Sigmoid colon (tissue), 7 donors: ENCODE results near the gene PPFIA3. TPM values are rescaled to one million over a fixed set of nuclear protein-coding genes. Genes with fewer than 3 reads are reported as not detected.

Experiments used
- DNase-seq: peaks from one replicate; pipeline ENCODE4 v3.0.0-alpha.2; 2019
- H3K27ac ChIP-seq, 4 donors: fragments of 200-600 bp; sonication (generic); one replicate each; pipeline ENCODE4 v1.5.1; 2016 to 2019; ENCODE audit warnings: mild to moderate bottlenecking in 1 of 4
- H3K27me3 ChIP-seq, 3 donors: fragments of 200-600 bp; sonication (generic); one replicate each; pipeline ENCODE4 v1.5.1; 2019; ENCODE audit warnings: mild to moderate bottlenecking in 1 of 3
- H3K36me3 ChIP-seq, 4 donors: fragments of 200-600 bp; sonication (generic); one replicate each; pipeline ENCODE4 v1.5.1; 2016 to 2019
- H3K4me1 ChIP-seq, 4 donors: fragments of 200-600 bp; sonication (generic); one replicate each; pipeline ENCODE4 v1.5.1; 2017 to 2019
- H3K4me3 ChIP-seq, 4 donors: fragments of 200-600 bp; sonication (generic); one replicate each; pipeline ENCODE4 v1.5.1; 2017 to 2019; ENCODE audit warnings: mild to moderate bottlenecking in 2 of 4, moderate library complexity in 1 of 4
- H3K9me3 ChIP-seq, 4 donors: fragments of 200-600 bp in 3 of 4; sonication (generic) in 3 of 4; one replicate each; pipeline versions ENCODE4 v1.5.1 to v1.6.1; 2013 to 2019
- EP300 ChIP-seq, 4 donors: sonication (generic); formaldehyde crosslinking; IDR thresholded peaks; one replicate each; pipeline ENCODE4 v1.6.1; 2017; ENCODE audit warnings: antibody characterized with exemption in 4 of 4
- POLR2A ChIP-seq, 2 donors: fragments of 450-650 bp; IDR thresholded peaks; one replicate each; pipeline ENCODE4 v1.6.1; 2016; ENCODE audit warnings: antibody characterized with exemption in 2 of 2, mild to moderate bottlenecking in 2 of 2, moderate library complexity in 2 of 2
- POLR2AphosphoS5 ChIP-seq, 4 donors: sonication (generic); formaldehyde crosslinking; IDR thresholded peaks; one replicate each; pipeline ENCODE4 v1.6.1; 2017; ENCODE audit warnings: antibody characterized with exemption in 4 of 4
- WGBS, 2 donors: extraction: QIAGEN DNeasy Blood & Tissue Kit; methylation state at CpG; one replicate each; pipeline ENCODE4 v1.1.7; 2013; 5-methylcytosine and 5-hydroxymethylcytosine counted together
- intact Hi-C: fragments of 100-400 bp; cut with DNase I; formaldehyde crosslinking; loops from one replicate; pipeline ENCODE4 v1.15.1; 2023
- polyA plus RNA-seq, 3 donors: library from polyadenylated mRNA; stranded (reverse); fragments of 200-250 nt; gene quantifications; one replicate each; pipeline ENCODE4 v1.2.3, GENCODE V29; 2013
- total RNA-seq, 4 donors: library from RNA; depleted of rRNA; stranded (reverse); fragments of >200 nt; gene quantifications; one replicate each; pipeline ENCODE4 v1.1.0, GENCODE V29; 2016
- TF ChIP-seq, protein P1 (sequence below), 4 experiments: fragments of 450-650 bp in 3 of 4; fragments of 200-600 bp in 1 of 4; IDR thresholded peaks; one replicate each; pipeline ENCODE4 v1.5.1; 2016 to 2019; ENCODE audit warnings: antibody characterized with exemption in 4 of 4, mild to moderate bottlenecking in 3 of 4, moderate library complexity in 2 of 4
- donor health status: healthy with polysubstance abuse.
- donor health status: Bipolar disorder and iron deficiency.
- donor health status: healthy.

The PPFIA3 gene
- total and polyA plus RNA-seq, 7 donors, result 2.0 to 35.3 (median 3.9) TPM

GRCh38 chr19:49101160-49101559, 18.2 kb upstream of the PPFIA3 start:
- intact Hi-C loops, result no loop called here
- Histone ChIP-seq H3K9me3 (no peaks in the 10 kb centered on the region), H3K4me3 (no peak overlapping the region), H3K4me1 (no peaks in the 10 kb centered on the region), H3K27me3 (no peaks in the 10 kb centered on the region), H3K36me3 (peaks cover 56 to 98% (median 67%) of the 10 kb centered on the region in 4 donors), H3K27ac (no peak overlapping the region)
- WGBS, 2 donors, result 80 to 89% methylated on average over 12 of the region's 12 CpGs
- no peak for DNase-seq
- TF ChIP-seq POLR2AphosphoS5 (IDR thresholded peaks at IDR 0.05) (no peak), POLR2A (IDR thresholded peaks at IDR 0.05) (no peak), EP300 (IDR thresholded peaks at IDR 0.05) (no peak)
- TF ChIP-seq, protein P1, sequence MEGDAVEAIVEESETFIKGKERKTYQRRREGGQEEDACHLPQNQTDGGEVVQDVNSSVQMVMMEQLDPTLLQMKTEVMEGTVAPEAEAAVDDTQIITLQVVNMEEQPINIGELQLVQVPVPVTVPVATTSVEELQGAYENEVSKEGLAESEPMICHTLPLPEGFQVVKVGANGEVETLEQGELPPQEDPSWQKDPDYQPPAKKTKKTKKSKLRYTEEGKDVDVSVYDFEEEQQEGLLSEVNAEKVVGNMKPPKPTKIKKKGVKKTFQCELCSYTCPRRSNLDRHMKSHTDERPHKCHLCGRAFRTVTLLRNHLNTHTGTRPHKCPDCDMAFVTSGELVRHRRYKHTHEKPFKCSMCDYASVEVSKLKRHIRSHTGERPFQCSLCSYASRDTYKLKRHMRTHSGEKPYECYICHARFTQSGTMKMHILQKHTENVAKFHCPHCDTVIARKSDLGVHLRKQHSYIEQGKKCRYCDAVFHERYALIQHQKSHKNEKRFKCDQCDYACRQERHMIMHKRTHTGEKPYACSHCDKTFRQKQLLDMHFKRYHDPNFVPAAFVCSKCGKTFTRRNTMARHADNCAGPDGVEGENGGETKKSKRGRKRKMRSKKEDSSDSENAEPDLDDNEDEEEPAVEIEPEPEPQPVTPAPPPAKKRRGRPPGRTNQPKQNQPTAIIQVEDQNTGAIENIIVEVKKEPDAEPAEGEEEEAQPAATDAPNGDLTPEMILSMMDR (IDR thresholded peaks at IDR 0.05), result no peak

GRCh38 chr19:49102303-49102702, 17.0 kb upstream of the PPFIA3 start:
- intact Hi-C loops, result no loop called here
- Histone ChIP-seq H3K9me3 (no peaks in the 10 kb centered on the region), H3K36me3 (peaks cover 55 to 98% (median 70%) of the 10 kb centered on the region in 4 donors), H3K27me3 (no peaks in the 10 kb centered on the region), H3K4me1 (no peaks in the 10 kb centered on the region), H3K27ac (no peak overlapping the region), H3K4me3 (no peak overlapping the region)
- 86 to 92% methylated on average over 12 of the region's 12 CpGs for WGBS, 2 donors
- no peak for DNase-seq
- TF ChIP-seq EP300 (IDR thresholded peaks at IDR 0.05) (no peak), POLR2AphosphoS5 (IDR thresholded peaks at IDR 0.05) (no peak), POLR2A (IDR thresholded peaks at IDR 0.05) (no peak)
- TF ChIP-seq, protein P1 (IDR thresholded peaks at IDR 0.05), result no peak

GRCh38 chr19:49103331-49104085, 15.8 kb upstream of the PPFIA3 start:
- Histone ChIP-seq H3K27ac (no peak overlapping the region), H3K4me1 (no peaks in the 10 kb centered on the region), H3K9me3 (no peaks in the 10 kb centered on the region), H3K27me3 (no peaks in the 10 kb centered on the region), H3K36me3 (peaks cover 54 to 100% (median 72%) of the 10 kb centered on the region in 4 donors), H3K4me3 (no peak overlapping the region)
- TF ChIP-seq POLR2A (IDR thresholded peaks at IDR 0.05) (no peak), EP300 (IDR thresholded peaks at IDR 0.05) (no peak), POLR2AphosphoS5 (IDR thresholded peaks at IDR 0.05) (no peak)
- TF ChIP-seq, protein P1 (IDR thresholded peaks at IDR 0.05), result no peak
- 85 to 91% methylated on average over 33 of the region's 33 CpGs for WGBS, 2 donors
- intact Hi-C loops, result no loop called here
- DNase-seq, result no peak

DNA sequence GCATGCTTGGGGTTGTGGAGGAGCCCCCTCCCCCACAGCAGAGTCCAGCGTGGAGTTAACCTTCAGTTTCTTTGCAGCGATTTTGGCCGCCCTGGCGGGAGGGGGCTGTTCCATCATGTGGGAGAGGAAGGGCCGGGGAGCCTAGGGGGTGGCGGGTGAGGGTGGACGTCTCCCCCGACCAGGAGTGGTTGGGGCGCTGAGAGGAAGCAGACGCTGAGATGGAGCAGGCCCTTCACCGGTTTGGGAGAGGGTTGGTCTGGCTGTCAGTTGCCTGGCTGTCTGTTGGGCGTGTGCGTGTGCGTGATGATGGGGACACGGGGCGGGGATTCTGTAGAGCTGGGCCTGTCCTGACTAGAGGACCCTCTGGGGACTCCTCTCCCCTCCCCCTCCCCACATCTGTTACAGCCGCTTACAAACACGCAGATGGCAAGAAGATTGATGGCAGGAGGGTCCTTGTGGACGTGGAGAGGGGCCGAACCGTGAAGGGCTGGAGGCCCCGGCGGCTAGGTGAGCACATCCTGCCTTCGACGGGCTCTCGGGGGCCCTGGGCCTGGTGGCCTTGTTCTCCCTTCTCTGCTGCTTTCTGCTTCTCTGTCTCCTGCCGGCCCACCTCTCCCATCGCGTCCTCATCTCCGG, 15.0 kb upstream of the PPFIA3 start:
- Histone ChIP-seq H3K4me3 (no peak overlapping the region), H3K9me3 (no peaks in the 10 kb centered on the region), H3K36me3 (peaks cover 48 to 100% (median 66%) of the 10 kb centered on the region in 4 donors), H3K27me3 (no peaks in the 10 kb centered on the region), H3K27ac (no peak overlapping the region), H3K4me1 (no peaks in the 10 kb centered on the region)
- 68 to 89% methylated on average over 30 of the region's 30 CpGs for WGBS, 2 donors
- intact Hi-C loops, result no loop called here
- DNase-seq, result no peak
- TF ChIP-seq, protein P1 (IDR thresholded peaks at IDR 0.05), result no peak
- no peak for TF ChIP-seq EP300 (IDR thresholded peaks at IDR 0.05)
- no peak for TF ChIP-seq POLR2AphosphoS5 (IDR thresholded peaks at IDR 0.05)
